ENCODE results near the gene CCDC124. TPM values are rescaled to one million over a fixed set of nuclear protein-coding genes. Genes with fewer than 3 reads are reported as not detected.
"Not testable (repeated sequence)": the region's sequence is repeated elsewhere in the genome, so short reads cannot be mapped to it uniquely, and the experiment has no call there.

Gene CCDC124
- total RNA-seq, 6 experiments from 2014 or later, result 20.6 to 45.3 (median 30.7) TPM

GRCh38 chr19:17982430-17982829 is 49.6 kb downstream of the CCDC124 start:
- intact Hi-C loops (cut with DNase I), result no loop called here
- H3K27me3 ChIP-seq, result no peaks in the 10 kb centered on the region
- no peak for ATAC-seq

GRCh38 chr19:17985037-17985818 is 52.4 kb downstream of the CCDC124 start:
- ATAC-seq, result no peak
- 53% methylated on average over 7 of the region's 17 CpGs for WGBS (ENCODE audit: insufficient coverage, low coverage, low lambda C conversion rate, missing lambda C conversion rate)
- no peak for TF ChIP-seq POLR2A (IDR thresholded peaks at IDR 0.05)
- TF ChIP-seq CTCF (IDR thresholded peaks at IDR 0.05), result no peak

More at GRCh38 chr19:17982430-17982829, 49.6 kb downstream of the CCDC124 start:
- TF ChIP-seq CTCF (IDR thresholded peaks at IDR 0.05), result no peak
- no peak for TF ChIP-seq POLR2A (IDR thresholded peaks at IDR 0.05)
- Histone ChIP-seq H3K36me3 (no peaks in the 10 kb centered on the region), H3K27ac (no peak overlapping the region), H3K4me3 (no peak overlapping the region), H3K4me1 (no peaks in the 10 kb centered on the region), H3K9me3 (no peaks in the 10 kb centered on the region)
- DNase-seq, result no peak
- WGBS (ENCODE audit: insufficient coverage, low coverage, low lambda C conversion rate, missing lambda C conversion rate), result 70% methylated on average over 15 of the region's 22 CpGs

GRCh38 chr19:17986569-17986968 is 53.8 kb downstream of the CCDC124 start:
- H3K9me3 ChIP-seq; intact Hi-C loops (cut with DNase I): not testable (repeated sequence)

More at GRCh38 chr19:17985037-17985818, 52.4 kb downstream of the CCDC124 start:
- H3K27me3 ChIP-seq, result no peaks in the 10 kb centered on the region
- DNase-seq, result no peak
- no peak overlapping the region for H3K27ac ChIP-seq
- H3K36me3 ChIP-seq, result no peaks in the 10 kb centered on the region
- H3K4me3 ChIP-seq, result no peak overlapping the region
- no peaks in the 10 kb centered on the region for H3K9me3 ChIP-seq
- no peaks in the 10 kb centered on the region for H3K4me1 ChIP-seq
- intact Hi-C loops (cut with DNase I), result no loop called here

GRCh38 chr19:17988161-17988560 is 55.3 kb downstream of the CCDC124 start:
- TF ChIP-seq CTCF (IDR thresholded peaks at IDR 0.05) (no peak), POLR2A (IDR thresholded peaks at IDR 0.05) (no peak)
- no peaks in the 10 kb centered on the region for H3K4me1 ChIP-seq
- intact Hi-C loops (cut with DNase I), result no loop called here
- H3K9me3 ChIP-seq, result no peaks in the 10 kb centered on the region
- no peaks in the 10 kb centered on the region for H3K27me3 ChIP-seq
- WGBS (ENCODE audit: insufficient coverage, low coverage, low lambda C conversion rate, missing lambda C conversion rate), result 47% methylated on average over 2 of the region's 13 CpGs
- no peaks in the 10 kb centered on the region for H3K36me3 ChIP-seq
- H3K27ac ChIP-seq, result no peak overlapping the region
- ATAC-seq (no peak), DNase-seq (no peak)
- no peak overlapping the region for H3K4me3 ChIP-seq

More at GRCh38 chr19:17986569-17986968, 53.8 kb downstream of the CCDC124 start:
- not testable (repeated sequence) for ATAC-seq, H3K27ac ChIP-seq, H3K4me1 ChIP-seq, H3K4me3 ChIP-seq, DNase-seq, H3K36me3 ChIP-seq, H3K27me3 ChIP-seq
- WGBS (ENCODE audit: insufficient coverage, low coverage, low lambda C conversion rate, missing lambda C conversion rate), result 68% methylated on average over 6 of the region's 8 CpGs

GRCh38 chr19:17989425-17990094 is 56.7 kb downstream of the CCDC124 start:
- no peaks in the 10 kb centered on the region for H3K27me3 ChIP-seq
- 79% methylated on average over 7 of the region's 16 CpGs for WGBS (ENCODE audit: insufficient coverage, low coverage, low lambda C conversion rate, missing lambda C conversion rate)
- H3K4me3 ChIP-seq, result no peak overlapping the region
- intact Hi-C loops (cut with DNase I), result loop anchor here (5.0 kb wide), 2 partner anchors 47 to 122 kb away; no protein-coding TSS in a partner anchor
- DNase-seq (no peak), ATAC-seq (no peak)
- no peaks in the 10 kb centered on the region for H3K9me3 ChIP-seq
- TF ChIP-seq CTCF (IDR thresholded peaks at IDR 0.05) (no peak), POLR2A (IDR thresholded peaks at IDR 0.05) (no peak)
- H3K4me1 ChIP-seq, result no peaks in the 10 kb centered on the region
- H3K36me3 ChIP-seq, result no peaks in the 10 kb centered on the region
- H3K27ac ChIP-seq, result no peak overlapping the region

Data from right lobe of liver (tissue), 6 donors.